GM21786 (cell line): Measurements from ENCODE around the gene FGFBP3.

ENCODE experiments used
- ATAC-seq: cut with Tn5 transposase; IDR thresholded peaks from one replicate; pipeline ENCODE4 v1.9.1; 2021; ENCODE audit not compliant: unreplicated experiment

FGFBP3 gene

GRCh38 chr10:91909117-91909677 lies at the start of gene FGFBP3:
Gene FGFBP3, minus strand, starts transcription at chr10:91909486. Its CDS starts 517 bp downstream, at chr10:91908969.
- no peak for ATAC-seq

- no peak for ATAC-seq
These were observed 47.8 kb upstream of the FGFBP3 start for GRCh38 chr10:91957091-91957490.

GRCh38 chr10:91955114-91955513 lies 45.8 kb upstream of the FGFBP3 start:
- ATAC-seq, result no peak

- ATAC-seq, result no peak
These were observed 44.4 kb upstream of the FGFBP3 start for GRCh38 chr10:91953600-91954160.

- peak; percentile 70 for ATAC-seq
These were observed 35.8 kb upstream of the FGFBP3 start for GRCh38 chr10:91944880-91945630.

- ATAC-seq, result no peak
These were observed 32.1 kb upstream of the FGFBP3 start for GRCh38 chr10:91941426-91941825.

- no peak for ATAC-seq
These were observed 30.4 kb upstream of the FGFBP3 start for GRCh38 chr10:91939653-91940052.

- no peak for ATAC-seq
These were observed 26.6 kb upstream of the FGFBP3 start for GRCh38 chr10:91935886-91936285.

GRCh38 chr10:91932737-91933136 lies 23.5 kb upstream of the FGFBP3 start:
- ATAC-seq, result no peak

GRCh38 chr10:91931526-91932190 lies 22.4 kb upstream of the FGFBP3 start:
- no peak for ATAC-seq

GRCh38 chr10:91930939-91931338 lies 21.7 kb upstream of the FGFBP3 start:
- no peak for ATAC-seq

GRCh38 chr10:91925022-91925320 lies 15.7 kb upstream of the FGFBP3 start:
- ATAC-seq, result no peak

- peak; percentile 31 for ATAC-seq
These were observed 15.1 kb upstream of the FGFBP3 start for GRCh38 chr10:91924212-91925021.

GRCh38 chr10:91923371-91924211 lies 14.3 kb upstream of the FGFBP3 start, which contains the start of gene BTAF1:
Gene BTAF1, plus strand, starts transcription at chr10:91923770. Its CDS starts 307 bp downstream, at chr10:91924077.
- ATAC-seq, result peak; percentile 97

GRCh38 chr10:91919651-91920050 lies 10.4 kb upstream of the FGFBP3 start:
- no peak for ATAC-seq

GRCh38 chr10:91910467-91910866 lies 1.2 kb upstream of the FGFBP3 start:
- no peak for ATAC-seq

- peak; percentile 86 for ATAC-seq
These were observed 759 bp downstream of the FGFBP3 start for GRCh38 chr10:91908337-91909116.

GRCh38 chr10:91907914-91908336 lies 1.4 kb downstream of the FGFBP3 start:
- ATAC-seq, result no peak

- no peak for ATAC-seq
These were observed 2.2 kb downstream of the FGFBP3 start for GRCh38 chr10:91907033-91907594.
